ENCODE measurements around the gene FSCN2.

FSCN2 gene

DNA sequence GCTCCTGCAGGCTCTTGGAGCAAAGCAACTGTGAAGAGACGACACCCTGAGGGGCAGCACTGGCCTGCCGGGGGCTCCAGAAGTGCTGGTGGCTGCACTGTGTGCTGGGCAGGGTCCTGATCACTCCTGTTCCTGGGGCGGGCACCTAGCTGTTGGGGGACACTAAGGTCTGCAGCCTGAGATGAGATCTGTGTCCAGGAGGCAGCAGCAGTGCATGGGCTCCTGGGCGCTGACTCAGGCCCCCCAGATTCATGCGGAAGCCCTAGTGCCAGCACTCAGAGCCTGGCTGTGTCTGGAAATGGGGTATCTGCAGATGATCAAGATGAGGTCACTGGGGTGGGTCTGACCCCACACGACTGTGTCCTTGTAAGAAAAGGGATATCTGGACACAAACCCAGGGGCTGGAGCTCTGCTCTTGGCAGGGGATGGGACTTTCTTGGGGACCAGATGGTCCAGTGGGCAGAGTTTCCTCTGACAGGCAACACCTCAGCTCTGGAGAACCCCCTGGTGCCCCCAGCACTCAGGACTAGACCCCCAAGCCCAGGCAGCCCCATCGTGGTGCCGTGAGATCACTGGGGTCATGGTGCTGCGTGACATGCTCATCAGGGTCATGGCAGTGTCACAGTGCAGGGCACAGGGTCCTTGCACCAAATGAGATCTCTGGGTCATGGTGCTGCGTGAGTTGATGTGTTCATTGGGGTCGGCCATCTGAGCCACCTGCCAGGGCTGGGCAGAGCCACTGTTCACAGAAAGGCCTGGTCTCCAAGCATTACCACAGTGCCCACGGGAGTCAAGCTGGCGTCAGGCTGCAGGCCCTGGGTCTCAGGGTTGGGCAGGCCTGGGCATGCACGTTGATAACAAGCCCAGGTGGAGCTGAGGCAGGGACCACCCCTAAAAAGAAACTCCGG is 14.5 kb downstream of the FSCN2 start:
- DNase-seq, result no peak

- no peak for DNase-seq
These were observed 15.1 kb downstream of the FSCN2 start for GRCh38 chr17:81543339-81543675.

- no peak for DNase-seq
These were observed 15.6 kb downstream of the FSCN2 start for GRCh38 chr17:81543756-81544155.

- no peak for DNase-seq
These were observed 16.3 kb downstream of the FSCN2 start for GRCh38 chr17:81544281-81544974.

- DNase-seq, result no peak
These were observed 17.2 kb downstream of the FSCN2 start for GRCh38 chr17:81545160-81545949.

DNA sequence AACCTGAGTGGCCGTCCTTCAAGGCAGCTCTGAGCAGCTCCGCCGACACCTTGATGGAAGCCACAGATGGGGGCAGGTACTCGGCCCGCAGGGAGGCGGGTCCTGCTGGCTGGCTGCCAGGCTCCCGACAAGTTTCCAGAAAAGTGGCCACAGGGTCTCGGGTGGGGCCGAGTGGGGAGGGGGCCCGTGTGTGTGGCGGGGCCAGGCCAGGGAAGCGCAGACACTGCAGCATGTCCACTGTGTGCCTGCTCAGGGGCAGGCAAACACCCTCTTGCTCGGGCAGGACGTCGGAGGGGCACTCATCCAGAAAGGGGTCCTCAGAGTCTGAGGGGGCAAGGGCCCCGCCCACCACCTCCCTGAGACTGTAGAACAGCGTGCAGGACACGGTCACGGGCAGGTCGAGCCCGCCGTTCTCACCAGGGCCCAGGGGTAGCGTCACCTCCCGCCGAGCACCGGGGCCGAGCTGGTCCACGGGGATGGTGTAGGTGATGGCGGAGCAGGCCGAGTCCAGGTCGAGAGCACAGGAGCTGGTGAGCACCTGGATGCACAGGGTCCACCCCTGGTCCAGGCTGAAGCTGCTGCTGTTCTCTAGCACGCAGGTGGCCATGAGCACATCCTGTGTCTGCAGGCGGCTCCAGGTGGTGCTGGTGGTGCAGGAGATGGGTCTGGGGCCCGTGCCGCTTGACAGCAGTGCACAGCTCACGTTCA is 18.9 kb downstream of the FSCN2 start:
- DNase-seq, result no peak

DNA sequence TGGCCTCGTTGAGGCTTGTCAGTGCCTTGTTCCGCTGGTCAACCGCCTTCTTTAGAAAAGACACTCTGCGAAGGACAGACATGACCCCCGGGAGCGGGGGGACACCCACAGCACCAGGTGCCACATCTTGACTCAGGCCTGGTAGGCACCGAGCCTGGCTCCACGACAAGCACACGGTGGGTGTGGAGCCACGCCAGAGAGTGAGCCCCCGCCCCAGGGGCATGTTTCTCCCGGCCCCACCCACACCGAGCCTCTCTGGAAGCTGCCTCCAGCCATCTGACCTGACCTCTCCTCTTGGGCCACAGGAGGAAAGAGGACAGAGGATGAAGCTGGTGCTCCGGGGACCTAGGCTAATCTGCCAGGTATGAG is 19.4 kb downstream of the FSCN2 start:
- no peak for DNase-seq

GRCh38 chr17:81549031-81549557 is 20.9 kb downstream of the FSCN2 start:
- DNase-seq, result no peak

DNA sequence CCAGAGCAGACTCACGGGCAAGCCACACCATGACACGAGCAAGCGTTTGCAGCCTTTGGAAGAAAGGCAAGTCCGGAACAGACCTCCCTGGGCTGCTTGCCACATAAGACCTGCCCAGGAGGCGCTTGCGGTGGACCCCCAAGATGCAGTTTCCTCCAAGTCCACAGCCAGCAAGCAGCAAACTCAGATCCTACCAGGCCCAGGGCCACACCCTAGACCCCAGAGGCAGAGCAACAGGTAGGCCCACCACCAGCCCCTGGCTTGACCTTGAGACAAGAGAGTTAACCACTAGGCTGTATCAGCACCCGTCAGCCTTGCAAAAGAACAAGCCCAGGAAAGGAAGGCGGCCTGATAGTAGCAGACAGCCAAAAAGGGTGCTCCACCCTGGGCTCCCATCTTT is 21.6 kb downstream of the FSCN2 start:
- DNase-seq, result no peak

GRCh38 chr17:81550285-81550684 is 22.1 kb downstream of the FSCN2 start:
- DNase-seq, result no peak

- DNase-seq, result no peak
These were observed 22.8 kb downstream of the FSCN2 start for GRCh38 chr17:81550830-81551457.

DNA sequence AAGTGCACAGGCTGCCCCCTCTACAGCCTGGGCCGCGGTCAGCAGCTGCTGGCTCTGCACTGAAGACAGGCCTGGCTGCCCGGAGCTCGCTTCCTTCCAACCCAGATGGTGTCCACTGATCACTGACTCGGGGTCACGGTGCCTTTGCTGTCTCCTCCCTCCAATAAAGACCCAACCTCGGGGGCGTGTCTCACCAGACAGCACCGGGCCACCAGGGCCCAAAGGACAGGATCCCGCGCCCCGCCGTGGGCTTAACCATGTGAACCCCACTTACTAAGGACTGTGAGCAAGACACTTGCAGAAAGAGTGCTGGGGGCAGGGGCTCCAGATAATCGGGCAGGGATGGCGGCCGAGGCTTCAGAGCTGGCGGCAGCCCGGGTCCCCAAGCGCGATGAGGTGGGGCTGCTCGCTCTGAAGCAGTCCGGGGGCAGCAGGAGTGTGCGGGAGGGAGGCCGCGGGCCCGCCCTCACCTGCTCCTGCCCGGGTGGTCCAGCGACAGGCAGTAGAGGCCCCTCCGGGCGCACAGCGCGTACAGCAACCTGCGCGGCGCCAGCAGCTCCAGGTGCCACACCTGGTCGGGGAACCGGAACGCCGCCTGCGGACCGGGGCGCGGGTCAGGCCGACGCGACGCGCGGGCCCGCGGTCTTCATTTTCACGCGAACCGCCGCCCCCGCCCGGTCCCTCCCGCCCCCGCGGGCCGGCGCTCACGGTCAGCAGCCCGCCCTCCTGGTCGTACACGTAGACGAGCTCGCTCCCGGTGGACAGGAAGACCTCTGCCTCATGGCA is 23.5 kb downstream of the FSCN2 start:
- DNase-seq, result peak; percentile 5

- DNase-seq, result peak; percentile 79
These were observed 24.3 kb downstream of the FSCN2 start, which contains the start of gene FAAP100 for GRCh38 chr17:81552244-81553017. Gene FAAP100, minus strand, starts transcription at chr17:81552353. Its CDS starts 23 bp downstream, at chr17:81552330.

DNA sequence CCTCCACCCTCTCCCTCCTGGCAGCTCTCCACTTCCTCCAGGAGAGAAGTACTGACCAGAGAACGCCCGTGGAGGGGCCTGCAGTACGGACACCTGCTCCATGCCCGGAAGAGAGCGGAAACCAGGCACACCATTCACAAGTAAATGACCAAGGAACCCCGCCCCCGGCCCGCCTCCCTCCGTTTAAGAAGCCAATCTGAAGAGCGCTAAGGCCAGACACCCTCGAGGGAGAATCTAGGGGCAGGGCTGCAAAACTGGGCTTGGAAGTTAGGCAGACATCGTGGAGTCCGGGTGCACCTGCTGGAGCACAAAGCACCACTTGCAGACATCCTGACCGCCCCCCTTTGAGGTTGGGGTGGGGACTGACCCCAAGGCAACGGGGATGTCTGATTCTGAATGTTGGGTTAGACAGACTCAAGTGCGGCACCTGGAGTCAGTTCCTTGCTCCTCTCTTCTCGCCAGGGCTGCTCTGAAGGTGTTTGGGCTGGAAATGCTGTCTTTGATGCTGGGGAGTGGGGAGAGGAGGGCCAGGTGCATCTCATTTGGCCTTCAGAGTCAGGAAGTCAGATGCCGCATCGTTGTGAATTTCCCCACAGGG is 24.9 kb downstream of the FSCN2 start:
- peak; percentile 81 for DNase-seq

DNA sequence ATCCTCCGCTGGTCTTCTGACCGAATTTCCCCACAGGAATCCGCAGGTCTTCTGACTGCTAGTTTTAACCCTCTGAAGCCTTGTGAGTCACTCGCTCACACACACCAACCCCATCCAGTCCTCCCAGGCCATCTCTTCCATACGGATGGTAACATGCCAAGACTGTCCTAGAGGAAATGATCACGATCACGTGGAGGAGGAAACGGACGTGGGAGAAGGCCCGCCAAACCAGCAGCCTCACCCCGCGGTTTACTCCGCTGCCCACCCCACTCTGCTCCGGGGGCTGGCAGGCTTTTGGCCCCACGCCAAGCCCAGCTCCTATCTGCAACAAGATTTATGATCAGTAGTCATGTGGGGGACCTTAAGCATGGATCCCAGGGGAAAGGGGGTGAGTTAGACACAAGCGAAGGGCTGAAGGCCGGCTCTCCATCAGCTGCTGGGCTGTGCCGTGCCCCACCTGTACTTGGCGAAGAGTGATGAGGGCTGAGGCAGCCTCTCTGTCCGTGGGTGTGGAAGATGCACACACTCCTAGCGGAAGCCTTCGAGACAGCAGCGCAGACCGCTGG is 25.5 kb downstream of the FSCN2 start:
- no peak for DNase-seq

DNA sequence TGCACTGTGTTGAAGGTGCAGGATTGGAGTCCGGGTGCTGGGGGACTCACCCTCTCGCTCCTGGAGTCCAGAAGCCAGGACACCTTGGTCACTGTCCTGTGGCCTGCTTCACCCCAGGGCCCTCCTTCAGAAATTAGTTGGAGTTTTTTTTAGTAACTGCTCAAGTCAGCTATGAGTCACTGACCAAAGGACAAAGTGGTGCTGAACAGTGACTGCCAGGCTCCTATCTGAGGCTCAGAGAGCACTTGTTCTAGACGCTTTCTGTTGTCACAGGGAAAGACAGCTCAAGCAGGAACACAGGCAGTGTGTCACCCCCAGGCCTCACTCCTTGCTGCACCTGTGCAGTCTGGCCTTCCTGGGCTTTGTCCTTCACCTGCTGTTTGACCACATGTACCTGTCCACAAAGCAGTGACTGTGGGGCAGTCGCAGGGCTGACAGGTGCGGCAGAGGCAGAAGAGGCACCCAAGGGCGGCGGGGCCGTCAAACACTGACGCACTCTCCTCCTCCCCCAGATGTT is 28.1 kb downstream of the FSCN2 start:
- DNase-seq, result no peak

- no peak for DNase-seq
These were observed 28.7 kb downstream of the FSCN2 start for GRCh38 chr17:81556863-81557262.

- DNase-seq, result no peak
These were observed 29.3 kb downstream of the FSCN2 start for GRCh38 chr17:81557276-81558114.

GRCh38 chr17:81558115-81558468 is 29.9 kb downstream of the FSCN2 start:
- DNase-seq, result no peak

All from CD4-positive, alpha-beta T cell treated with Interleukin-17A for 1 hour (primary cell).